Testis (tissue), 2 donors: ENCODE results near the gene CPE.

Experiments used
- CTCF ChIP-seq, 3 experiments: fragments of 450-650 bp in 2 of 3; fragments of 200-600 bp in 1 of 3; sonication (generic) in 1 of 3; IDR thresholded peaks; one replicate each; pipeline ENCODE4 v1.5.1; 2016 to 2019; ENCODE audit warnings: antibody characterized with exemption in 3 of 3, mild to moderate bottlenecking in 2 of 3, moderate library complexity in 1 of 3
- POLR2A ChIP-seq: fragments of 450-650 bp; IDR thresholded peaks from one replicate; pipeline ENCODE4 v1.6.1; 2017; ENCODE audit warnings: antibody characterized with exemption, mild to moderate bottlenecking, moderate library complexity

- TF ChIP-seq CTCF (IDR thresholded peaks at IDR 0.05), result no peak
- TF ChIP-seq POLR2A, result no peak
Measured at GRCh38 chr4:165368567-165368966, 10.2 kb upstream of the CPE start.
